GM11168 (cell line): ENCODE measurements around the gene ZSCAN5A.
"Not testable (repeated sequence)": the region's sequence is repeated elsewhere in the genome, so short reads cannot be mapped to it uniquely, and the experiment has no call there.

Experiments
- in situ Hi-C: fragments of 300-500 bp; cut with MboI; formaldehyde crosslinking; loops from one replicate; pipeline ENCODE4 v1.12.0; 2022; ENCODE audit warnings: low sequenced_read_pairs; ENCODE audit not compliant: unreplicated experiment

ZSCAN5A gene

GRCh38 chr19:56218961-56219360 lies 95.7 kb downstream of the ZSCAN5A start:
- in situ Hi-C loops = no loop called here

DNA sequence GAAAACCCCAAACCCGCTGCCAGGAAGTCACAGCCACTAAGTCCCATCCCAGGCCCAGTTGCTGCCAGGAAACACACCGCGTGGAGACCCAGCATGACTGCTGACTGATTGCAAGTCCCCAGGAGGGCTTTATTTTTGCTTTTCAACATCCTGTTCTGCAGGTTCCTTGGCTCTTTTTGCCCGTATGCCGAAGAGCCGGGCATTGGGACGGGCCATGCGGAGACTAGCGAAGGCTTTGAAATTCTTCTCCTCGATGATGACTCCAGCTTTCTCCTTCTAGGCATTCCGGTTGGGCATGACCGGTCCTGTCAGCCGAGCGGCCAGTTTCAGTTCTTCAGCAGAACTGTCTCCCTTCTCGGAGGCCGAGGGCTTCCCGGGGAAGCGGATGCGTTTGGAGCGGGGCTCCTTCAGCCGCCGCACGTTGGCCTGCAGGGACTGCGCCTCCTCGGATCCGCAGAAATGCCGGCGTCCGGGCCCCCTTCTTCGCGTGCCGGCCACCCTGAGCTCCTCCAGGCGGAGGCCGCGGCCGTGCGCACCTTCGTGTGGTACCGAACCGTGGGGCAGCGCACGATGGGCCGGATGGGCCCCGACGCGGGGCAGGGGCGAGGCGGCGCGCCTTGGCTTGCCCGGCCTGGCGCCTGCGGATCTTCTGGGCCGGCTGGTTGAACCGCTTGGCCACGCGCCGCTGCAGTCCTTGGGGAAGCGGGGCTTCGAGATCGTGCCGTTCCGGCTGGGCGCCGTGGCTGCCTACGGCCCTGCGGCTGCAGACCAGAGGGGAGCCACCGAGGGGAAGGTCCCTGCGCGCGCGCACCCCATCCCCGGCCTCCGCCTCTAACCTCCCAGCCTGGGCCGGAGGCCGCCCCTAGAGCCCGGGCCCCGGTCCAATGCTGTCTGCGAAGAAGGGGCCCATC lies 97.3 kb downstream of the ZSCAN5A start:
- in situ Hi-C loops = no loop called here

GRCh38 chr19:56211718-56212117 lies 102.9 kb downstream of the ZSCAN5A start:
- in situ Hi-C loops = no loop called here

- in situ Hi-C loops = not testable (repeated sequence)
Observed at GRCh38 chr19:56210036-56210435, 104.6 kb downstream of the ZSCAN5A start.

- in situ Hi-C loops = no loop called here
Observed at GRCh38 chr19:56209091-56209490, 105.5 kb downstream of the ZSCAN5A start.

- in situ Hi-C loops = not testable (repeated sequence)
Observed at GRCh38 chr19:56207581-56207980, 107.1 kb downstream of the ZSCAN5A start.

DNA sequence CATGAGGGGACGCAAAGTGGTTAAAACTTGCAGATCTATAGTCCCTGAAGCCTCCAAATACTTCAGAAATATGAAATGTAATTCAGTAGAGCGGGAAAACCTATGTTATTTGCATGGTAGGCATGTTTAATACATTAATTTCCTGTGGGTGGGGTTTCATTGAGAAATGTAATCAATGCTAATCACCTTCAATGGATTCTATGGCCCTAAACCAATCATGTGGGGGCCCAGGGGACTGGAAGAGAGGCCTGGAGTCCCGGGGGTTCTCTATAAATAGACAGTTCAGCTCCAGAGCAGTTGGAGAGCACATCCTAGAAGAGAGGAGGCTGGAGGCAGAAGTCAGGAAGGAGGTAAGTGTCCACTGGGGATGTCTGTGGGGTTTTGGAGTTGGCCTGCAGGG lies 112.7 kb downstream of the ZSCAN5A start, which contains the start of gene ZSCAN5C:
TSS of gene ZSCAN5C (plus strand) at position 301 of the 400 bp plus-strand sequence. CDS start 3,641 bp downstream, outside the sequence.
- in situ Hi-C loops = no loop called here

DNA sequence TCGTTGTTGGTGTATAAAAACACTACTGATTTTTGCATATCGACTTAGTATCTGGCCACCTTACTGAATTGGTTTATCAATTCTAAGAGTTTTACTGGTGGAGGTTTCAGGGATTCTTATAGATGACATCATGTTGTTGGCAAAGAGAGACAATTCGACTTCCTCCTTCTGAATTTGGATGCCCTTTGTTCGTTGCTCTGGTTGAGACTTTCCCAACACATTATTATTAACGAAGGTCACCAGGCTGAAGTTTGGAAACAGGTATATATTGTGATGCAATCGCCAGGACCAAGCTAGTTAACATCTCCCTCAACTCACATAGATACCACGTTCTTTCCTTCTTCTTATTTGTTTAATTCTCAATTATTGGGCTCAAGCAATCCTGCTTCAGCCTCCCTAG lies 115.0 kb downstream of the ZSCAN5A start:
- in situ Hi-C loops = no loop called here

DNA sequence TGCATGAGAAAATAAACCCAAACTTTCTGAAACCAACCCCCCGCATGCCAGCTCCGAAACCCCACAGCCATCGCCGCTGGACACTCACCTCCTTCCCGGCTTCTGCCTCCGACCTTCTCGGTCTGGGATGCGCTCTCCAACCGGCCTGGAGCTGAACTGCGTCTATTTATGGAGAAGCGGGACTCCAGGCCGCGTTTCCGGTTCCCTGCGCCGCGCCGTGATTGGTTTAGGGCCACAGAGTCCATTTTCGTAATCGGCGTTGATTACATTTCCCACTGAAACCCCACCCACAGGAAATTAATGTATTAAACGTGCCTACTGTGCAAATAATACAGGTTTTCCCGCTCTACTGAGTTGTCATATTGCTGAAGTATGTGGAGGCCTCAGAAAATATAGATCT lies 117.0 kb downstream of the ZSCAN5A start, which contains the start of gene ZSCAN5B:
TSS of gene ZSCAN5B (minus strand) at position 138 of the 400 bp plus-strand sequence. CDS start 4,731 bp downstream, outside the sequence.
- in situ Hi-C loops = not testable (repeated sequence)

GRCh38 chr19:56193981-56194640 lies 120.5 kb downstream of the ZSCAN5A start:
- in situ Hi-C loops = no loop called here

DNA sequence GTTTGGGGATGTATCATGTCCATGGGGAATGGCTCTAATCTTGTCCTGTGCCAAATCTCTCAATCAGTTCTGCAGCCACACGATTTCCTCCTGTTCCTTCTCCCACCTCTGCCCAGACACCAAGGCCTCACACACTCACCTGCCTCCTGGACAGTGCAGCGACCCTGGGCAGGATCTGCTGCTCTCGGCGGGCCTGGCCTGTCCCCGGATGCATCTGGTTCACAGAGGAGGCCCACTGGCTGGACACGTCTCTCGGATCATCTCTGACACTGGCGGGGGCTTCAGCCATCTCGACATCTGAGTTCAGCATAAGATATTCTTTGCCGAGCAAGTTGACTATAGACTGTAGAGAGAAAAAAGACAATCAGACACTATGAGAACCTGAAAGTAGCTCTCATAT lies 122.9 kb downstream of the ZSCAN5A start:
- in situ Hi-C loops = no loop called here

GRCh38 chr19:56191115-56191514 lies 123.5 kb downstream of the ZSCAN5A start:
- in situ Hi-C loops = no loop called here

- in situ Hi-C loops = no loop called here
Observed at GRCh38 chr19:56189785-56190184, 124.9 kb downstream of the ZSCAN5A start.

- in situ Hi-C loops = no loop called here
Observed at GRCh38 chr19:56177564-56178243, 136.9 kb downstream of the ZSCAN5A start.

DNA sequence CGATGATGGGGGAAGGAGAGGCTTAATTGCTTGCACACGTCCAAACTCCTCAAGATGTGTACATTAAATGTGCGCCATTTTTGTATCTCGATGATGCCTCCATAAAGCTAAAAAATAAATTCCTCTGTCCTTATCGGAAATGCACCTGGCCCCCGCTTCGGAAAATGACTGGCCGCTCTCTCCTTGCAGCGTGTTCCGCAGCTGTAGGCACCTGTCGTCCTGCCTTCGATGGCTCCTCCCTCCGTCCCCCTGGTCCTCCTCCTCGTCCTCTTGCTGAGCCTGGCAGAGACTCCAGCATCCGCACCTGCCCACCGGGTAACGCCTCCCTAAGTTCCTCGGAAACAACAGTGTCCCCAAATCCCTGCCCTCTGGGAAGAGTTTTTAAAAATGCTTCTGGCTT lies 137.8 kb downstream of the ZSCAN5A start:
- in situ Hi-C loops = no loop called here

GRCh38 chr19:56176310-56176709 lies 138.3 kb downstream of the ZSCAN5A start:
- in situ Hi-C loops = not testable (repeated sequence)

DNA sequence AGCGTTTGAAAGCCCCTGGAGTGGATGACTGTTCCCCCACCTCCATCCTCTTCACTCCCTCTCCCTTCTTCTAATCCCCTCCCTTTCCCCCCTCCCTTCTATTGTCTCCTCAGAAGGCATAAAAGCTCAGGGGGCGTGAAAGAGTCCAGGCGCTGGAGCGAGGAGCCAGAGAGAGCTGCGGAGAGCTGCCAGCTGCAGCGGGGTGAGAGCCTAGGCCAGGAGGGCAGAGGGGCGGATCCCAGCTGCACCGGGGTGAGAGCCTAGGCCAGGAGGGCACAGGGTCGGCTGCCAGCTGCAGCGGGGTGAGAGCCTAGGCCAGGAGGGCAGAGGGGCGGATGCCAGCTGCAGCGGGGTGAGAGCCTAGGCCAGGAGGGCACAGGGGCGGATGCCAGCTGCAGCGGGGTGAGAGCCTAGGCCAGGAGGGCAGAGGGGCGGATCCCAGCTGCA lies 138.8 kb downstream of the ZSCAN5A start, which contains the start of gene GALP:
TSS of gene GALP (plus strand) at position 148 of the 447 bp plus-strand sequence. CDS start 1,101 bp downstream, outside the sequence.
- in situ Hi-C loops = not testable (repeated sequence)

GRCh38 chr19:56174550-56174949 lies 140.1 kb downstream of the ZSCAN5A start:
- in situ Hi-C loops = loop anchor here (5.0 kb wide), 1 partner anchor 102 kb away; no protein-coding TSS in a partner anchor

DNA sequence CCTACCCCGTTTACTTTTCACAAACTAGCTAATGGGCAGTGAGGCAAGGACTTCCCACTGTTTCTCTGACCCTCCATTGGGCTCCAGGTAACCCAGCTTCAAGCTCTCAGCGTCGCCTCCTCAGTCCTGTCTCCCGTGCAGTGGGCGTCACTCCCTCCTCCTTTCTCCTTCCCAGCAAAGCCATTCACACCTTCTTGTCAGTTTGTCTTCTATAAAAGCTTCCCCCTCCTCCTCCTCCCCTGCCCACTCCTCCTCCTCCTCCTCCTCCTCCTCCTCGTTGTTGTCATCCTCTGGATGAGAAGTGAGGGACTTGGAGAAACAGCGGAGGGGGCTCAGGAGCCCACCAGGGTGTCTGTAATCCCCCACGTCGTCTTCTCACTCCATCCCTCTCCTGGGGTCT lies 140.6 kb downstream of the ZSCAN5A start:
- in situ Hi-C loops = loop anchor here (5.0 kb wide), 1 partner anchor 102 kb away; no protein-coding TSS in a partner anchor
